HPDE6-E6E7 (cell line): ENCODE measurements around the gene DDAH2.

Experiments used
- DNase-seq: peaks from one replicate; pipeline ENCODE4 v3.0.0; 2011; ENCODE audit warnings: missing footprints; ENCODE audit errors: extremely low spot score

DDAH2 gene

DNA sequence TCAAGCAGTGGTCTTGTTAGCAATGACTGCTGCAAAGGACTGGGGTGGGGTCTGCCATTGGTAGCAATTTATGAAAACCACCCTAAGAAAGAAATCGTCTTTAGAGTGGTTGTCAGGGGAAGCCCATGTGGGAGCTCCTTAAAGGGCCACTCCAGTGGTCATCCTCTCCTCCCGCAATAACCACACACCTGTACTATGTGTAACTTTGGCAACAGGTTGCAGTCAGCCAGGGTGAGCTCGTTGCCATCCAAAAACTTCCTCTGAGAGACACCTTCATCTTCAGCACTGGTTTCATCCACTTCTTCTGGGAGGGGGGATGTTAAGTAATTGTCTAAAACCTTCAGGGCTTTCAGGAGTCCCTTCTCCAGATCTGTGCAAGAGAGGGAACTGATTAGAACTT is 2.9 kb upstream of the DDAH2 start:
- no peak for DNase-seq

DNA sequence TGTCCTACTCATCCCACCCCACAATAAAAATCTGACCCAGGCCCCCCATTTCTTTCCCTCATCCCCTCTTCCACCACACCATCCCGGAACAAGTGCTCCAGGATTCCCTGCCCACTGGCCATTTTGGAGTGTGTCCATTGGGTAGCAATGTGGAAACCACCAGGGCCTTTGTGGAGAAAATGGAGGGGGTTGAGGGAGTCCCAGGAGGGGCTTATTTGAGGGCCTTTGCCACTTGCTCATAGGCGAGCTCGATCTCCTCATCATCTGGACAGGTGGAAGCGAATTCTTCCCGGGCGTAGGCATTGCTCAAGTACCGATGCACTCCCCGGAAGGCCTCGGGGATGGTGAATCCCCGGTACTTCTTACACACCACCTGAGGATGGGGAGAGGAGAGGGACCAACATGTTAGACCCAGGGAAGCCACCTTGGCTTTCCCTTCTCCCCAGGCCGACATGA is 1.6 kb upstream of the DDAH2 start:
- DNase-seq, result no peak

GRCh38 chr6:31729979-31730630 is 1.0 kb upstream of the DDAH2 start:
- DNase-seq, result no peak

GRCh38 chr6:31729515-31729978 is 448 bp upstream of the DDAH2 start:
- DNase-seq, result no peak

GRCh38 chr6:31727717-31728671 is 1.1 kb downstream of the DDAH2 start:
- no peak for DNase-seq

GRCh38 chr6:31727034-31727716 is 1.9 kb downstream of the DDAH2 start:
- DNase-seq, result no peak

DNA sequence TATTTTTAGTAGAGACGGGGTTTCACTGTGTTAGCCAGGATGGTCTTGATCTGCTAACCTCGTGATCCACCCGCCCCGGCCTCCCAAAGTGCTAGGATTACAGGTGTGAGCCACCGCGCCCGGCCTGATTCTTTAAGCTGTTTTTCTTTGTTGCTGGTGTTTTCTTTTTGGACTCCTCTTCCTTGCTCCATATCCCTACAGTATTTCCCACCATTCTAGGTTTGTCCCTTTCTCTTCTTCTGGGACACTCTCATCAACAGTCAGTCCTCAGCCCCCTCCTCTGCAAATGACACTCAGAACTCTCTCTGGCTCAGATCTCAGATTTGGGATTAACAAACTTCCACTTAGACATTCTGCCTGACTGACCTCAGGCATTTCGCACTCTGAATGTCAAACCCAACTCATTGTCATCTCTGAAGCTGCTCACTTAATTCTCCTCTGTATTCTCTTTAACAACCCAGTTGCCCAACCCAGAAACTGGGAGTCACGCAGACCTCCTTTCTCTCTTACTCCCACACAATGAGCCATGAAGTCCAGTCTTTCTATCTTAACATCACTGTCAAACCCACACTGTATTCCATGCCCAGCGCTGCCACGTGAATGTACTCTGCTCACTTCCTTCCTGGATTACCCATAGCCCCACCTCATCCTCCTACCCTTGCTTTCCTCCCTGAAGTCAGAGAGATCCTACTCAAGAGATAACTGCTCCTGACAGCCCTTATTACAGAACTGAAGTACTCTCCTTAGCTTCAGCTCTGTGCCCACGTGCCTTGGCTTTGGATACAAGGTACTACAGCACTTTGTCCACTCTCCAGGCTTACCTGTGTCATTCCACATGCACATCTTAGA is 3.4 kb downstream of the DDAH2 start:
- no peak for DNase-seq

GRCh38 chr6:31723980-31724691 is 5.0 kb downstream of the DDAH2 start:
- no peak for DNase-seq

- DNase-seq, result no peak
These were observed 5.7 kb downstream of the DDAH2 start, which contains the start of gene MPIG6B for GRCh38 chr6:31723245-31723979. Gene MPIG6B (plus strand): TSS chr6:31723373. CDS start chr6:31723384, 11 bp downstream.

GRCh38 chr6:31722173-31722572 is 6.9 kb downstream of the DDAH2 start:
- no peak for DNase-seq

DNA sequence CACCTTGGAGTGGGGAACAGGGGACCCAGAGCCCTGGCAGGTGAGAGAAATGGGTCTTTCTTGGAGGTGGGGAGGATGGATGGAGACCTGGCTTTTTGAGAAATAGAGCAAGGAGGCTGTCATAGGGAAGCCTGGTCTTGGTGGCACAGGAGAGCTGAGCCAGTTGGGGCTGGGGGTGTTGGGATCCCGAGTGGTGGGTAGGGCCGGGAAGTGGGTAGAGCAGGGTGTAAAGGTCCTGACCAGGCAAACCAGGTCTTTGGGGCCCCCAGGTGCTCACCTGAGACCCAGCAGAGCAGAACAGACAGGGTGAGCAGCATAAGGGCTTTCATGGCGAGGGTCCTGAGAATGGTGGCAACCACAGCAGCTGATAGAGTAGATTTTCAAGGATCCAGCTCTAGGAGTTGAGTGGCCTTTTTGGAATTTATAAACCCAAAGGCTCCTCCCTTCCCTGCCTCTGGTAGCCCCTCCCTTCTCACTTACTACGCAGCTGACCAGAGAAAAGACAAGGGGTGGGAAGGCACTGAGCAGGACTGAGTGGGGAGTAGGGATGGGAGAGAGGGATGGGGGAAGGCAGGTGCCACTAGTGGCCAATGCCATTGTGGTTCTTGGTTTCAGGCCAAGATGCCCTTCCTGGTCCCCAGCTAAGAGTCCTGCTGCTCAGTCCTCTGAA is 7.6 kb downstream of the DDAH2 start, which contains the start of gene LY6G6C:
LY6G6C (minus strand) TSS at position 396 of the 670 bp plus-strand sequence; CDS start at position 329, 67 bp downstream.
- no peak for DNase-seq

- no peak for DNase-seq
These were observed 8.8 kb downstream of the DDAH2 start for GRCh38 chr6:31720196-31720770.

GRCh38 chr6:31719001-31719400 is 10.1 kb downstream of the DDAH2 start:
- DNase-seq, result no peak

GRCh38 chr6:31718265-31718664 is 10.8 kb downstream of the DDAH2 start:
- peak; percentile 90 for DNase-seq

DNA sequence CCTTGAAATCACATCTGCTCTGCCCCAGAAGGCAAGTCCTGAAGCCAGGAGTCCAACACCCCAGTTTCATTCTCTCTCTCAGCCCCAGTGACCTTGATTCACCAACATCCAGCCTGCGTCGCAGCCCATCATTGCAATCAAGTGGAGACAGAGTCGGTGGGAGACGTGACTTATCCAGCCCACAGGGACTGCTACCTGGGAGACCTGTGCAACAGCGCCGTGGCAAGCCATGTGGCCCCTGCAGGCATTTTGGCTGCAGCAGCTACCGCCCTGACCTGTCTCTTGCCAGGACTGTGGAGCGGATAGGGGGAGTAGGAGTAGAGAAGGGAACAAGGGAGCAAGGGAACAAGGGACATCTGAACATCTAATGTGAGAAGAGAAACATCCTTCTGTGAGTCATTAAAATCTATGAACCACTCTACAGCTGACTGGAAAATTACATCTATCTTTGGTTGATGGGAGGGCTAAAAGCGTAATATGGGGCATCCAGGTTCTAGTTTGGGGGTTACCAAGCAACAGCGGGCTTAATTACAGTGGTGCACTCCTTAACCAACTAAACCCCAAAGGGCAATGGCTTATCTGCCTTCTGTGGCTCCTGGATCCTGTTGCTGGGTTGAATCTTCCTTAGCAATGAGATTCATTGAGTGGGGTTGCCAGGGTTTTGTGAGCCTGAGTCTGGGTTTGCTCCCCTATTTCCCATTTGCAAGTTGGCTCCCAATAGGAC is 11.4 kb downstream of the DDAH2 start:
- no peak for DNase-seq

DNA sequence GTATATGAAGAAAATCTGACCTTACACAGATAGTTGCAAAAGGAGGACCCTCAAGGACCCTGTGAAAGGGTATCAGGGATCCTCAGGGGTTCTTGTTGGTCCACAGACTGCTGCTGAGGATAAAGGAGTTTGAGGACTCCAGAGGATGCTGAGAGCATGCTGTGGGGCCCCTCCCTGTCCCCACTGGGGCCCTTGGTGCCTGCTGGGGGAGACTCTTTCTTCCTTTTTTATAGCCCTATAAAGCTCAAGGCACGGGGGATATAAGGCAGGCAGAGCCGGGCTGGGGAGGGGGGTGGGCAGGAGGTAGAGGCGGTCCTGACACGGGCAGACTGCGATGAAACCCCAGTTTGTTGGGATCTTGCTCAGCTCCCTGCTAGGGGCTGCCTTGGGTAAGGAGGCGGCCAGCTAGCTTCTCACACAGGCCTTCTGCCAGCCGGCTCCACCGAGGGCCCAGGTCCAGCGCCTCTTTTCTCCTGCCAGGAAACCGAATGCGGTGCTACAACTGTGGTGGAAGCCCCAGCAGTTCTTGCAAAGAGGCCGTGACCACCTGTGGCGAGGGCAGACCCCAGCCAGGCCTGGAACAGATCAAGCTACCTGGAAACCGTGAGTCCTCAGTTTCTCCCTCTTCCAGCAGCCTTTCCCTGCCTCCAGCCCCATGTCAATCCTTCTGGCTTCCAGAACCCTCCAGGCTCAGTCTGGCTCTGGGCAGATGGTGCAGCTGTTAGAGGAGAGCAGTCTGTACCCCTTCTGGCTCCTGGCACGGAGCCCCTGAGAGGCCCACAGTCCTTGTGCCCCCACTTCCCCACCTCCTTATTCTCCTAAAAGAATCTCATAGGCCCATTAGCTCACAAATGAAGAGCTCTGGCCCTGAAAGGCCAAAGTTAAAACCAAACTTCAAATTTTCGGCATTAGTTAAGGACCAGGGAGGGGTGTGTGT is 13.8 kb downstream of the DDAH2 start, which contains the start of gene LY6G6D:
LY6G6D (plus strand) TSS at position 327 of the 937 bp plus-strand sequence; CDS start at position 335, 8 bp downstream.
- no peak for DNase-seq
